Stomach smooth muscle (tissue), 2 donors: ENCODE measurements around the gene PCSK6.

ENCODE experiments used
- H3K27ac ChIP-seq: one replicate; pipeline ENCODE4 v1.7.0; 2013; ENCODE audit warnings: mild to moderate bottlenecking, low read length, inconsistent platforms
- H3K27me3 ChIP-seq, 2 donors: one replicate each; pipeline ENCODE4 v1.7.0; 2013; ENCODE audit warnings: low read length in 2 of 2; ENCODE audit not compliant: insufficient read depth in 2 of 2, control insufficient read depth in 1 of 2
- H3K36me3 ChIP-seq, 2 donors: one replicate each; pipeline ENCODE4 v1.7.0; 2013; ENCODE audit warnings: low read length in 2 of 2; ENCODE audit not compliant: control insufficient read depth in 2 of 2, insufficient read depth in 2 of 2
- H3K4me1 ChIP-seq: one replicate; pipeline ENCODE4 v1.7.0; 2013; ENCODE audit warnings: low read length; ENCODE audit not compliant: control insufficient read depth, insufficient read depth
- H3K4me3 ChIP-seq, 2 donors: one replicate each; pipeline ENCODE4 v1.7.0; 2013; ENCODE audit warnings: low read length in 2 of 2
- H3K9ac ChIP-seq, 2 donors: one replicate each; pipeline ENCODE4 v1.7.0; 2013; ENCODE audit warnings: low read length in 2 of 2, mild to moderate bottlenecking in 1 of 2
- H3K9me3 ChIP-seq, 2 donors: one replicate each; pipeline ENCODE4 v1.7.0; 2013; ENCODE audit warnings: low read length in 2 of 2; ENCODE audit not compliant: control insufficient read depth in 2 of 2
- donor health status: healthy.
- donor health status: Pancreatic carcinoma.

Gene PCSK6

GRCh38 chr15:101355678-101356464 is 133.6 kb downstream of the PCSK6 start:
- H3K36me3 ChIP-seq: no peaks in the 10 kb centered on the region
- H3K9me3 ChIP-seq: no peaks in the 10 kb centered on the region
- H3K9ac ChIP-seq: no peak overlapping the region
- no peaks in the 10 kb centered on the region for H3K27me3 ChIP-seq
- no peak overlapping the region for H3K27ac ChIP-seq
- H3K4me3 ChIP-seq: no peak overlapping the region
- H3K4me1 ChIP-seq: no peaks in the 10 kb centered on the region

GRCh38 chr15:101354891-101355623 is 134.4 kb downstream of the PCSK6 start:
- Histone ChIP-seq H3K9me3 (no peaks in the 10 kb centered on the region), H3K27me3 (no peaks in the 10 kb centered on the region), H3K4me1 (no peaks in the 10 kb centered on the region), H3K27ac (no peak overlapping the region), H3K4me3 (no peak overlapping the region), H3K36me3 (no peaks in the 10 kb centered on the region), H3K9ac (no peak overlapping the region)

GRCh38 chr15:101353240-101353639 is 136.3 kb downstream of the PCSK6 start:
- no peak overlapping the region for H3K4me3 ChIP-seq
- H3K9me3 ChIP-seq: no peaks in the 10 kb centered on the region
- H3K27ac ChIP-seq: no peak overlapping the region
- H3K27me3 ChIP-seq: no peaks in the 10 kb centered on the region
- no peaks in the 10 kb centered on the region for H3K36me3 ChIP-seq
- H3K9ac ChIP-seq: no peak overlapping the region
- no peaks in the 10 kb centered on the region for H3K4me1 ChIP-seq

- Histone ChIP-seq H3K36me3 (no peaks in the 10 kb centered on the region), H3K9ac (no peak overlapping the region), H3K4me1 (no peaks in the 10 kb centered on the region), H3K27ac (no peak overlapping the region), H3K9me3 (no peaks in the 10 kb centered on the region), H3K4me3 (no peak overlapping the region), H3K27me3 (no peaks in the 10 kb centered on the region)
These were observed 137.8 kb downstream of the PCSK6 start for GRCh38 chr15:101351736-101352135.

GRCh38 chr15:101349047-101349951 is 140.2 kb downstream of the PCSK6 start:
- Histone ChIP-seq H3K27ac (no peak overlapping the region), H3K4me3 (no peak overlapping the region), H3K36me3 (no peaks in the 10 kb centered on the region), H3K9me3 (no peaks in the 10 kb centered on the region), H3K9ac (no peak overlapping the region), H3K27me3 (no peaks in the 10 kb centered on the region), H3K4me1 (no peaks in the 10 kb centered on the region)

GRCh38 chr15:101348643-101349042 is 140.9 kb downstream of the PCSK6 start:
- Histone ChIP-seq H3K27me3 (no peaks in the 10 kb centered on the region), H3K9ac (no peak overlapping the region), H3K9me3 (no peaks in the 10 kb centered on the region), H3K36me3 (no peaks in the 10 kb centered on the region), H3K4me3 (no peak overlapping the region), H3K4me1 (no peaks in the 10 kb centered on the region), H3K27ac (no peak overlapping the region)

- no peak overlapping the region for H3K4me3 ChIP-seq
- H3K27ac ChIP-seq: no peak overlapping the region
- no peaks in the 10 kb centered on the region for H3K9me3 ChIP-seq
- no peaks in the 10 kb centered on the region for H3K36me3 ChIP-seq
- H3K9ac ChIP-seq: no peak overlapping the region
- H3K4me1 ChIP-seq: no peaks in the 10 kb centered on the region
- H3K27me3 ChIP-seq: no peaks in the 10 kb centered on the region
These were observed 141.5 kb downstream of the PCSK6 start for GRCh38 chr15:101348015-101348414.

GRCh38 chr15:101347454-101347853 is 142.1 kb downstream of the PCSK6 start:
- Histone ChIP-seq H3K36me3 (no peaks in the 10 kb centered on the region), H3K27ac (no peak overlapping the region), H3K4me1 (no peaks in the 10 kb centered on the region), H3K9me3 (no peaks in the 10 kb centered on the region), H3K9ac (no peak overlapping the region), H3K27me3 (no peaks in the 10 kb centered on the region), H3K4me3 (no peak overlapping the region)

GRCh38 chr15:101346928-101347327 is 142.6 kb downstream of the PCSK6 start:
- H3K9ac ChIP-seq: no peak overlapping the region
- H3K9me3 ChIP-seq: no peaks in the 10 kb centered on the region
- no peaks in the 10 kb centered on the region for H3K36me3 ChIP-seq
- H3K27me3 ChIP-seq: no peaks in the 10 kb centered on the region
- no peaks in the 10 kb centered on the region for H3K4me1 ChIP-seq
- H3K4me3 ChIP-seq: no peak overlapping the region
- H3K27ac ChIP-seq: no peak overlapping the region

- no peaks in the 10 kb centered on the region for H3K27me3 ChIP-seq
- H3K4me1 ChIP-seq: no peaks in the 10 kb centered on the region
- H3K36me3 ChIP-seq: peaks cover 0 to 2% of the 10 kb centered on the region in 2 donors
- H3K4me3 ChIP-seq: no peak overlapping the region
- H3K9me3 ChIP-seq: no peaks in the 10 kb centered on the region
- no peak overlapping the region for H3K27ac ChIP-seq
- H3K9ac ChIP-seq: no peak overlapping the region
These were observed 147.5 kb downstream of the PCSK6 start for GRCh38 chr15:101342056-101342455.
